OCI-LY1 (cell line): ENCODE results near the gene DSG4.

Source experiments
- H2AFZ ChIP-seq: fragments of 200-600 bp; sonication (generic), shearing (Covaris generic); 2 replicates; pipeline ENCODE4 v1.6.0; 2014; ENCODE audit warnings: antibody characterized with exemption, mild to moderate bottlenecking, low read length
- H3F3A ChIP-seq: fragments of 200-600 bp; sonication (generic), shearing (Covaris generic); 2 replicates; pipeline ENCODE4 v1.6.0; 2014; ENCODE audit warnings: mild to moderate bottlenecking, antibody characterized with exemption, low read length, moderate library complexity; ENCODE audit not compliant: insufficient read depth
- H3K27ac ChIP-seq: fragments of 200-600 bp; sonication (generic); 2 replicates; pipeline ENCODE4 v1.5.1; 2014; ENCODE audit warnings: low read length, mixed run types, mild to moderate bottlenecking, low read depth; ENCODE audit not compliant: poor library complexity, severe bottlenecking
- H3K27me3 ChIP-seq: fragments of 200-600 bp; sonication (generic); 2 replicates; pipeline ENCODE4 v1.6.0; 2014; ENCODE audit warnings: antibody characterized with exemption, mild to moderate bottlenecking, low read length, moderate library complexity; ENCODE audit not compliant: insufficient read depth
- H3K36me3 ChIP-seq: fragments of 200-600 bp; sonication (generic); 2 replicates; pipeline ENCODE4 v1.6.1; 2014; ENCODE audit warnings: mild to moderate bottlenecking, antibody characterized with exemption, low read length, moderate library complexity, mixed read lengths; ENCODE audit not compliant: insufficient read depth
- H3K4me1 ChIP-seq: fragments of 200-600 bp; sonication (generic); 2 replicates; pipeline ENCODE4 v1.5.1; 2014; ENCODE audit warnings: mild to moderate bottlenecking, low read length, moderate library complexity; ENCODE audit not compliant: insufficient read depth, severe bottlenecking
- H3K4me2 ChIP-seq: fragments of 200-600 bp; sonication (generic), shearing (Covaris generic); 2 replicates; pipeline ENCODE4 v1.6.1; 2014; ENCODE audit warnings: low read length
- H3K4me3 ChIP-seq: fragments of 200-600 bp; sonication (generic); 2 replicates; pipeline ENCODE4 v1.5.1; 2014; ENCODE audit warnings: low read length, low read depth, mild to moderate bottlenecking, mixed read lengths; ENCODE audit not compliant: poor library complexity, severe bottlenecking
- H3K79me2 ChIP-seq: fragments of 200-600 bp; shearing (Covaris generic); 2 replicates; pipeline ENCODE4 v1.6.1; 2016; ENCODE audit warnings: mixed run types, low read length, mixed read lengths; ENCODE audit not compliant: insufficient read depth
- H3K9ac ChIP-seq: fragments of 200-600 bp; sonication (generic), shearing (Covaris generic); 2 replicates; pipeline ENCODE4 v1.6.1; 2014; ENCODE audit warnings: mild to moderate bottlenecking, low read length, mixed read lengths
- H3K9me2 ChIP-seq: fragments of 200-600 bp; sonication (generic), shearing (Covaris generic); 2 replicates; pipeline ENCODE4 v1.6.1; 2014; ENCODE audit warnings: low read depth, mild to moderate bottlenecking, low read length, mixed read lengths
- H3K9me3 ChIP-seq: fragments of 200-600 bp; shearing (Covaris generic); 2 replicates; pipeline ENCODE4 v1.6.1; 2014; ENCODE audit warnings: low read length, mixed read lengths
- H4K20me1 ChIP-seq: fragments of 200-600 bp; sonication (generic), shearing (Covaris generic); 2 replicates; pipeline ENCODE4 v1.6.0; 2016; ENCODE audit warnings: mild to moderate bottlenecking, low read length; ENCODE audit not compliant: insufficient read depth
- EZH2 ChIP-seq: fragments of 200-600 bp; sonication (generic), shearing (Covaris generic); IDR thresholded peaks from 2 replicates; pipeline ENCODE4 v1.8.0; 2017; ENCODE audit warnings: borderline replicate concordance, mixed run types, mild to moderate bottlenecking, antibody characterized with exemption, low read length, moderate library complexity, mixed read lengths
- TF ChIP-seq, protein P1 (sequence below): fragments of 200-600 bp; sonication (generic), shearing (Covaris generic); IDR thresholded peaks from 2 replicates; pipeline ENCODE4 v1.5.1; 2017; ENCODE audit warnings: mild to moderate bottlenecking, antibody characterized with exemption, low read length, moderate library complexity, mixed read lengths

DSG4 gene

DNA sequence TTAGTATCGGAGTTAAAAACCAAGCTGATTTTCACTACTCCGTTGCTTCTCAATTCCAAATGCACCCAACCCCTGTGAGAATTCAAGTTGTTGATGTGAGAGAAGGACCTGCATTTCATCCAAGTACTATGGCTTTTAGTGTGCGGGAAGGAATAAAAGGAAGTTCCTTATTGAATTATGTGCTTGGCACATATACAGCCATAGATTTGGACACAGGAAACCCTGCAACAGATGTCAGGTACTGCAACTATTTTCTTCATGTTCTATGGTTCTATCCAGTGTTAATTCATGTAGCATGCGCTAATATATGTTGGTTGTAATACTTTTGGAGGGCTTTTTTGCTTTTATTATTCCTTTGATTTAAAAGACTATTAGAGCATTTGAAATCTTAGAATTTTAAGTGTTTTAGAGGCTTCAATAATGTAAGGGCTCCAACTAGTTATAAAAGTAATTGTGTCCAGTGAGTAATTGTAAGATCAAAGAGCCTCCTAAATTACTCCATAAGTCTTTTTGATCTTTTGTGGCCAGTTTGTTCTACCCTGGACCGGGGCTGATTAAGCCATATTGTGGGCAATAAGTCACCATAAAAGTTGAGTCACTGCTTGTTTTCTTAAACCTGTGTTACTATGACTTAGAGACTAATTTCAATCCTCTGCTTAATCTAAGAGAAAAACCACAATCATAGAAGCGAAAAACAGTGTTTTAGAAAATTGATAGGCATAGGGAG is 22.9 kb downstream of the DSG4 start:
- H3K27ac ChIP-seq = no peak overlapping the region
- H3K79me2 ChIP-seq = no peaks in the 10 kb centered on the region
- no peaks in the 10 kb centered on the region for H3K4me1 ChIP-seq
- no peaks in the 10 kb centered on the region for H4K20me1 ChIP-seq
- TF ChIP-seq, protein P1, sequence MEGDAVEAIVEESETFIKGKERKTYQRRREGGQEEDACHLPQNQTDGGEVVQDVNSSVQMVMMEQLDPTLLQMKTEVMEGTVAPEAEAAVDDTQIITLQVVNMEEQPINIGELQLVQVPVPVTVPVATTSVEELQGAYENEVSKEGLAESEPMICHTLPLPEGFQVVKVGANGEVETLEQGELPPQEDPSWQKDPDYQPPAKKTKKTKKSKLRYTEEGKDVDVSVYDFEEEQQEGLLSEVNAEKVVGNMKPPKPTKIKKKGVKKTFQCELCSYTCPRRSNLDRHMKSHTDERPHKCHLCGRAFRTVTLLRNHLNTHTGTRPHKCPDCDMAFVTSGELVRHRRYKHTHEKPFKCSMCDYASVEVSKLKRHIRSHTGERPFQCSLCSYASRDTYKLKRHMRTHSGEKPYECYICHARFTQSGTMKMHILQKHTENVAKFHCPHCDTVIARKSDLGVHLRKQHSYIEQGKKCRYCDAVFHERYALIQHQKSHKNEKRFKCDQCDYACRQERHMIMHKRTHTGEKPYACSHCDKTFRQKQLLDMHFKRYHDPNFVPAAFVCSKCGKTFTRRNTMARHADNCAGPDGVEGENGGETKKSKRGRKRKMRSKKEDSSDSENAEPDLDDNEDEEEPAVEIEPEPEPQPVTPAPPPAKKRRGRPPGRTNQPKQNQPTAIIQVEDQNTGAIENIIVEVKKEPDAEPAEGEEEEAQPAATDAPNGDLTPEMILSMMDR = no peak
- no peak for TF ChIP-seq EZH2
- H3K27me3 ChIP-seq = no peaks in the 10 kb centered on the region
- no peaks in the 10 kb centered on the region for H3K36me3 ChIP-seq
- H3K4me2 ChIP-seq = no peak overlapping the region
- no peak overlapping the region for H2AFZ ChIP-seq
- no peaks in the 10 kb centered on the region for H3F3A ChIP-seq
- no peaks in the 10 kb centered on the region for H3K9me2 ChIP-seq
- H3K4me3 ChIP-seq = no peak overlapping the region
- H3K9ac ChIP-seq = no peak overlapping the region
- no peaks in the 10 kb centered on the region for H3K9me3 ChIP-seq

DNA sequence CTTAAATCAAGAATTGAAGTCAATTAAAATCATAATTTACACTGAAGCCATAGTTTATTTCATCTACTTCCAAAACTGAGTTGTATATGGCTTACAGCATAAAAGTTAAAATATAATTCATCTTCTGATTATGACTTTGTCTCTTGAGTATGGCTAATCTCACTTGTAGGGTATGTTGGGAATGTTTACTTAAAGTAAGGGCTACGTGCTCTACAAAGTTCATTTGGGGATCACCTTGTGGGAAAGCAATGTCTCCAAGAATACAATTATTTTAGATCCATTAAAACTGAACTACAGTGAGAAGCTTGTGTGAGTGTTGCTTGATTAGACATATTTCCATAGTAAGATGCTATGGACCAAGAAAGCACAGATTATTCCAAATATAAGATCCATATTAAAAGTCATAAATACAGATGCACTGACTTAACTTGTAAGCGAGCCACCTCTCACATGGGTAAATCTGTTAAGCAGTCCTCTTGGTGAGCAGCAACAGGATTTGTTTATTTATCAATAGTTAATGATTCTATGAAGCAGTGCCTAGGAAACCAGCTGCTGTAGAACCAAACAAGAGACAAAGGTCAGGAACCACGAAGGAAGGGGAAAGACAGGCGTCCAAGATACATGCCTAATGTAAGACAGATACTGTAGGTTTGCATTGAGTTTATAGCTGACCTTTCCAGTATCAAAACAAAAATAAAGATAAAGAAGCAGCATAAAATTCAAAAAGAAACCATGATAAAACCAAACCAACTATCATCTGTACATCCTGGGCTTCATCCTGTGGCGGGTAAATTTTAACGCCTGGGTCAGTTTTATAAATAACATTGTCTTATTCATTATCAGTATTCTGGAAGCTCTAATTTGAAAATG is 24.8 kb downstream of the DSG4 start:
- H3K79me2 ChIP-seq = no peaks in the 10 kb centered on the region
- H3F3A ChIP-seq = no peaks in the 10 kb centered on the region
- no peaks in the 10 kb centered on the region for H3K9me2 ChIP-seq
- no peaks in the 10 kb centered on the region for H3K36me3 ChIP-seq
- H3K27ac ChIP-seq = no peak overlapping the region
- no peak overlapping the region for H3K4me2 ChIP-seq
- H3K9me3 ChIP-seq = no peaks in the 10 kb centered on the region
- no peaks in the 10 kb centered on the region for H4K20me1 ChIP-seq
- no peaks in the 10 kb centered on the region for H3K4me1 ChIP-seq
- no peak overlapping the region for H3K9ac ChIP-seq
- TF ChIP-seq EZH2 = no peak
- TF ChIP-seq, protein P1 = no peak
- H3K4me3 ChIP-seq = no peak overlapping the region
- H3K27me3 ChIP-seq = no peaks in the 10 kb centered on the region
- H2AFZ ChIP-seq = no peak overlapping the region

DNA sequence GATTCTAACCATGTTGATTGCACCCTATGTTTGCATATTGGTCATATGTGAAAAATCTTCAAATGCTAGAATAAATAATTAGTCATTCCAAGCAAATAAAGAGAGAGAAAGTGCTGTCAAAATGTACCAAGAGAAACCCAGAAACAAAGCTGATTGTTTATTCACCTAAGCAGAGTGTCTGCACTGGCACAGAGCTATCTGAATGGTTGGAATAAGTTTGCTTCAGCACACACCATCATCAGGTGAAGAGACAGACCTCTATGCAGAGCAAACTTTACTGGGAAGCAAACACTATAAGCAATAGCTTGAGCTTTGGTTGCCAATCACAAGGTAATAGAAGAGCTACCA is 25.4 kb downstream of the DSG4 start:
- H3K4me1 ChIP-seq = no peaks in the 10 kb centered on the region

More for the DNA sequence above, 25.4 kb downstream of the DSG4 start:
- Histone ChIP-seq H3K9ac (no peak overlapping the region), H3K4me2 (no peak overlapping the region), H3K27ac (no peak overlapping the region), H3K36me3 (no peaks in the 10 kb centered on the region), H3F3A (no peaks in the 10 kb centered on the region), H4K20me1 (no peaks in the 10 kb centered on the region), H3K27me3 (no peaks in the 10 kb centered on the region), H2AFZ (no peak overlapping the region), H3K9me3 (no peaks in the 10 kb centered on the region), H3K4me3 (no peak overlapping the region), H3K79me2 (no peaks in the 10 kb centered on the region), H3K9me2 (no peaks in the 10 kb centered on the region)
- TF ChIP-seq EZH2 = no peak
- TF ChIP-seq, protein P1 = no peak
